Fibroblast of mammary gland (primary cell): Measurements from ENCODE around the gene KCNMB1.

Experiments
- DNase-seq: peaks from one replicate; pipeline ENCODE4 v3.0.0-alpha.2; 2010; ENCODE audit warnings: low read depth
- H3K4me3 ChIP-seq: 2 replicates; pipeline ENCODE4 v1.5.1; 2011; ENCODE audit warnings: low read depth, mild to moderate bottlenecking, low read length, moderate library complexity; ENCODE audit not compliant: control insufficient read depth
- TF ChIP-seq, protein P1 (sequence below): conservative IDR thresholded peaks from 2 replicates; pipeline ENCODE4 v1.5.1; 2011; ENCODE audit warnings: low read depth, low read length, inconsistent platforms; ENCODE audit not compliant: control insufficient read depth, insufficient read depth

The KCNMB1 gene

DNA sequence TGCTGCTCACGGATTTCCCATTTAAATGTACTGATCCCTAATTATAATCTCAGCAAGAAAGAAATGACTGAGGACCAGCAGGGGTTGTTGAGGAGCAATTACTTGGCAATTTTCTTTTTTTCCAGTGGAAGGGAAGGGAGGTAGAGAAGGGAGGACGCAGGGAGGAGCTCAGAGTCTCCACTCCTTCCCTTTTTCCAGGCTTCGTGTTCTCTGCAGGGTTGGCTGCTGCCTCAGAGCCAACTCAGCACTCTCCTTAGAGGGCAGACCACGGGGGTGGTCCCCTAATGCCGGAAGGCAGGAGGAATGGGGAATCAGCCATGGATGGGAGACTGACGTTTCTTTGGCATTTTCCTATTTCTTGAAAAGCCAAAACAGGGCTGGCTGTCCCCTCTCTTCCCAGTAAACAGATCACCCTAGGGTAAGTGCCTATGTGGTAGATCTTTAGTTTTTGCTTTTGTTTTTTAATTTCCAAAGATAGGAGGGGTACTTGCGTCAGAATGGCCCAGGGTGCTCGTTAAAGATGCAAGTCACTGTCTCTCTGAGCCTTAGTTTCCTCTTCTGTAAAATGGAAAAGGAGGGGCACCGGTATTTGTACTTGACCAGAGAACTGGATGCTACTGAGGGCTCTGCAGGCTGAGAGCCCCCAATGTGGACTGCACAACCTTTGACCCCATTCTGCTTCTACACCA is 52.0 kb downstream of the KCNMB1 start:
- DNase-seq = no peak
- H3K4me3 ChIP-seq = no peak overlapping the region
- TF ChIP-seq, protein P1, sequence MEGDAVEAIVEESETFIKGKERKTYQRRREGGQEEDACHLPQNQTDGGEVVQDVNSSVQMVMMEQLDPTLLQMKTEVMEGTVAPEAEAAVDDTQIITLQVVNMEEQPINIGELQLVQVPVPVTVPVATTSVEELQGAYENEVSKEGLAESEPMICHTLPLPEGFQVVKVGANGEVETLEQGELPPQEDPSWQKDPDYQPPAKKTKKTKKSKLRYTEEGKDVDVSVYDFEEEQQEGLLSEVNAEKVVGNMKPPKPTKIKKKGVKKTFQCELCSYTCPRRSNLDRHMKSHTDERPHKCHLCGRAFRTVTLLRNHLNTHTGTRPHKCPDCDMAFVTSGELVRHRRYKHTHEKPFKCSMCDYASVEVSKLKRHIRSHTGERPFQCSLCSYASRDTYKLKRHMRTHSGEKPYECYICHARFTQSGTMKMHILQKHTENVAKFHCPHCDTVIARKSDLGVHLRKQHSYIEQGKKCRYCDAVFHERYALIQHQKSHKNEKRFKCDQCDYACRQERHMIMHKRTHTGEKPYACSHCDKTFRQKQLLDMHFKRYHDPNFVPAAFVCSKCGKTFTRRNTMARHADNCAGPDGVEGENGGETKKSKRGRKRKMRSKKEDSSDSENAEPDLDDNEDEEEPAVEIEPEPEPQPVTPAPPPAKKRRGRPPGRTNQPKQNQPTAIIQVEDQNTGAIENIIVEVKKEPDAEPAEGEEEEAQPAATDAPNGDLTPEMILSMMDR = no peak

DNA sequence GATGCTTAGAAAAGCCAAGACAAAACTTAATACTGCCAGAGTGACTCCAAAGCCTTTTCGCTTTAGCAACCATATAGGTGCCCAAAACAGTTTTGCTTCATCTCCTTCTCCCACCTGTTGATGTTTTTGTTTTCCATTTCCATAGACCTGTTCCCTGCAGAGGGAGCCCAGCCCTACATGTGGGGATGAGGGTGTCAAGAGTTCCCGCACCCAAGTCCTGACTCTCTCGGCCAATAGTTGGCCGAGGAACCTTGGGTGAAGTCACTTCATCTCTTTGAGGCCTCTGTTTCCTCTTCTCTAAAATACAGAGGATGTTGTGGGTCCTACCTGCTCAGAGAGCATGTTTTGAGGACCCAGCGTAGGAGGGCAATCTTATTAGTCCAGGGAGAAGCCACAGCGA is 53.1 kb downstream of the KCNMB1 start:
- H3K4me3 ChIP-seq = no peak overlapping the region
- TF ChIP-seq, protein P1 = no peak
- DNase-seq = no peak

DNA sequence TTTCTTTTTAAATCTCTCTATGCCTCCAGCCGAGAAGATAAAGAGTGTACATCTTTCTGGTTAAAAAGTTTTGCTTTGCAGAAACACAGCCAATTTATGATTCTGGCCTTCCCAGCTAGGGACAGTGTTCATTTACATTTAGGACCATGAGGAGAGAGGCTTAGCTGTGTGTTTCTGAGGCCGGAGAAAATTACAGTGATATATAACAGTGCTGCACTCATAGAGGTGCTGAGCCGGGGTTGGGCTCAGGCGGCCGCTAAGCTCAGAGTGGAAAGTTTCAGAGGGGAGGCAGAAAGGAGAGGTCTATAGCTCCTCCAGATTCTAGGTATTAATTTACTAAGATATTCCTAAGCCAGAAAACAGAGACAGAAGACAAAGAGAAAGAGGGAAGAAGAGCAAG is 54.5 kb downstream of the KCNMB1 start:
- TF ChIP-seq, protein P1 = no peak
- no peak overlapping the region for H3K4me3 ChIP-seq
- no peak for DNase-seq

DNA sequence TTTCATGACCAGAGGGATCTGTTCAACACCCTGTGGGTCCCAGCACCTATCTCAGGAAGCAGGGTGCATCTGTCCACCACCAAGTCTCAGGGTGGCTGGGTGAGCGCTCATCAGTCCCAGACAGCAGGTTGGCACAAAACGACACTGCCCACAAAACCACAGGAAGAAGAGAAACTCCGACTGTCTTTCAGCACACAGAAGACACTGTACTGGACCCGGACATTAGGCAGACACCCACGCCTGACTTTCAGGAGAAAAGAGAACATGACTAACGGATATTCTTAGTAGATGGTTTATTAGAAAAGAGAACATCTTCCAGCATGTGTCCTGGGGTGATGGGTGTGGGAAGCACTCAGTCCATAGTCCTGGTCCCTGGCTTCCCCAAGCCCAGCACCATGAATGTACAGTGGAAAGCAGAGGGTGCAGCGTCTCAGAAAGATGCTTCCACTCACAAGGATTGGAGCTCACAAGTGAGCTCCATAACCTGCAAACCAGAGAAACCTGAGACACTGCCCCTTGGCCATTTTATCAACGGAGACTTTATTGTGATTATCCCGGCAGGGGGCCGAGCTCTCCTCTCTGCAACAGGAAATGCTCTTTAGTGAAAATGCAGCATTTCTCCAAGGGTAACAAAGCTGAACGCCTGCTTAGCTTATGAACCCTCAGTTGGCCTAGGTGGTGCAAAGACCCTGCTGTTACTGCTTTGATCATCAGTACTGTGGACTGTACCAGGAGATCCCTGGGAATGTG is 55.8 kb downstream of the KCNMB1 start:
- peak; percentile 44 for DNase-seq
- H3K4me3 ChIP-seq = no peak overlapping the region
- TF ChIP-seq, protein P1 = no peak

DNA sequence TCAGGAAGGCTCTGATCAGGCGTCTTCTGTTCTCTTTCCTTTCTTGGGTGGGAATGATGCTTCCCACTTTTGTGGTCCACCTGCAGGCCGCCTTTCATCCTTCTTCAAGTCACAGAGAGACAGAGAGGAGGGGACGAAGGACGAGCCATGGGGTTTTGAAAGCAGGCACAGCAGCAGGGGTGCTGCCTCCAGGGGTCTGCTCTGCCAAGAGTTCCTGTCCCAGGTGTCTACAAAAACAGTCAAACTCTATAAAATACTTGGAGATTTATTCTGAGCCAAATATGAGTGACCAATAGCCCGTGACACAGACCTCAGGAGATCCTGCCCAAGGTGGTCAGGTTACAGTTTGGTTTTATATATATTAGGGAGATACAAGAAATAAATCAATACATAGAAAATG is 57.1 kb downstream of the KCNMB1 start:
- H3K4me3 ChIP-seq = no peak overlapping the region
- no peak for DNase-seq
- TF ChIP-seq, protein P1 = no peak

DNA sequence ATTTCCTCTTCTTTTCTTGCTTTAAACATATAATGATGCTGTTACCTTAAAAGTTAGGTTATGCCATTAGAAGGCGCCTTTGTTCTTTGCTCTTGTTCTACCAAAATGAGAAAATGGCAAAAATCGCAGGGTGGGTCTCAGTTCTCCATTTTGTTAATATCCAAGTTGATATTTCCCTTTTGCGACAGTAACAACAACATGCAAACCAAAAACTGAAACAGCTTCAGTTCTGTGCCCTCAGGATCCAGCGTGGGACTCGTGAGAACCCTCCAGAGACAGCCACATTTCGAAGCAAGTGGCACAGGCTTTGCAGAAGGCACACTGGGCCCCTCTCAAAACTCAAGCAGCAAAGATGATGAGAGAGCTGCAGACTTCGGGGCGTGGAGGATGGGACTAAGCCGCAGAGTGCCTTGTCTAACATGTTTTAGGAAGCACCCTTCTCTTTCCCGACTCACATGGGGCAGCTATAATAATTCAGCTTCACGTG is 58.6 kb downstream of the KCNMB1 start:
- TF ChIP-seq, protein P1 = no peak
- DNase-seq = no peak

More for the DNA sequence above, 58.6 kb downstream of the KCNMB1 start:
- H3K4me3 ChIP-seq = no peak overlapping the region
